PFSK-1 (cell line): ENCODE data around the gene GARIN1A.

ENCODE experiments used
- FOXP2 ChIP-seq: optimal IDR thresholded peaks from 2 replicates; pipeline ENCODE3; 2011; ENCODE audit warnings: borderline replicate concordance, control low read depth, inconsistent platforms; ENCODE audit not compliant: insufficient read depth; ENCODE audit errors: extremely low read length, extremely low read depth
- POLR2AphosphoS5 ChIP-seq: IDR thresholded peaks from 2 replicates; pipeline ENCODE4 v1.6.1; 2012; ENCODE audit warnings: low read depth, mild to moderate bottlenecking, control low read depth, low read length, moderate library complexity
- REST ChIP-seq, 2 experiments: IDR thresholded peaks; 2 replicates each; pipeline versions ENCODE4 v1.6.1 to v1.8.0; 2011 to 2012; ENCODE audit warnings: low read depth in 2 of 2, low read length in 2 of 2, control low read depth in 1 of 2, inconsistent platforms in 1 of 2, mild to moderate bottlenecking in 1 of 2, moderate library complexity in 1 of 2; ENCODE audit not compliant: insufficient read depth in 1 of 2
- SIN3A ChIP-seq: IDR thresholded peaks from 2 replicates; pipeline ENCODE4 v1.6.1; 2012; ENCODE audit warnings: mild to moderate bottlenecking, low read length, moderate library complexity, borderline replicate concordance; ENCODE audit not compliant: insufficient read depth
- TAF1 ChIP-seq: IDR thresholded peaks from 2 replicates; pipeline ENCODE4 v1.6.1; 2012; ENCODE audit warnings: low read length, control low read depth, borderline replicate concordance; ENCODE audit not compliant: insufficient read depth

GARIN1A gene

DNA sequence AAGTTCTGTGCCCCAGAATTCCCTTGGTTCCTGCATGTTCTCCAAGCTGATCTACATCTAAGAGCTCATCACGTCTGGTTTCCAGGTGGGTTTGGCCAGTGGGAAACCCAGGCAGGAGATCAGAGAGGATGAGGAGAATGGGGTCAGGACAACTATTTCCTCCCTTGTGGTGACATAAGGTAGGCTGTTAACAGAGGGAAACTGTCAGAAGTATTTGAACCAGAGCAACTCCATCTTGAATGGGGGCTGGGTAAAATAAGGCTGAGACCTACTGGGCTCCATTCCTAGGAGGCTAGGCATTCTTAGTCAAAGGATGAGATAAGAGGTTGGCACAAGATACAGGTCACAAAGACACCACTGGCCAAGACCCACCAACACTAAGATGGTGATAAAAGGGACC is 19.1 kb downstream of the GARIN1A start:
- TF ChIP-seq POLR2AphosphoS5 (no peak), SIN3A (no peak), REST (IDR thresholded peaks at IDR 0.05; ENCODE audit: insufficient read depth in 1 of 2, low read depth in 2 of 2, low read length in 2 of 2) (no peak), FOXP2 (no peak), TAF1 (no peak)

GRCh38 chr7:128692623-128693270 is 20.7 kb downstream of the GARIN1A start:
- TF ChIP-seq TAF1 (no peak), REST (IDR thresholded peaks at IDR 0.05; ENCODE audit: insufficient read depth in 1 of 2, low read depth in 2 of 2, low read length in 2 of 2) (no peak), SIN3A (no peak), FOXP2 (no peak), POLR2AphosphoS5 (no peak)

DNA sequence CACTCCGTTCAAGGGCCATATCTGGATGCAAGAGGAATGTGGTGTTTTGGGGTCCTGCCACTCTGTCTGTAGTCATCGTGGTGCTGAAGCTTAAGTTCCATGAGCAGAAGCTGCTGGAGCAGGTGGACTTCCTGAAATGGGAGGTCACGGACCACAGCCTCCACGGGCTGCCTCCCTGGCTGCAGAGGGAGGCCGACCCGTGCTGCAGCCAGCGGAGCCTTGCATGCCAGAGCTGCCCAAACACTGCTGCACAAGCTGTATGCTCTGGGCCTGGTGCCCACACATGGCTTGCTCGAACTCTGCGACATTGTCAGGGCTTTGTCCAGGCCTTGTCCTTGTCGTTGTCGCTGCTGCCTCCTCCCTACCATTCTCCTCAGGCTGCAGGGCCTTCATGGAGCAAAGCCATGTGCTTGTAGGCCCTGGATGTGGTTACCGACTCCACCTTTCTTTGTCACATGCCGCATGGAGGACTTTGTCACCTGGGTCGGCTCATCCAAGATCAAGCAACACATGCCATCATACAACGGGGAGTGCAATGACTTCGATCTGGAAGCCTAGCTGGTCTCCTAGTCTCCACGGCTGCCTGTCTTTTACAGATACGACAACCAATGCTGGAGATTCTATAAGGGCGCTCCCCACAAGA is 21.4 kb downstream of the GARIN1A start:
- TF ChIP-seq REST (IDR thresholded peaks at IDR 0.05; ENCODE audit: insufficient read depth in 1 of 2, low read depth in 2 of 2, low read length in 2 of 2) (no peak), SIN3A (no peak), TAF1 (no peak), POLR2AphosphoS5 (no peak), FOXP2 (no peak)

GRCh38 chr7:128694738-128695137 is 22.6 kb downstream of the GARIN1A start:
- TF ChIP-seq POLR2AphosphoS5 (no peak), REST (IDR thresholded peaks at IDR 0.05; ENCODE audit: insufficient read depth in 1 of 2, low read depth in 2 of 2, low read length in 2 of 2) (no peak), TAF1 (no peak), SIN3A (no peak), FOXP2 (no peak)
